Common myeloid progenitor, CD34-positive (primary cell): Measurements from ENCODE around the gene CCDC83.
"Not testable (repeated sequence)": the region's sequence is repeated elsewhere in the genome, so short reads cannot be mapped to it uniquely, and the experiment has no call there.

ENCODE experiments used
- CTCF ChIA-PET: fragments of 350-600 bp; sonication (Branson Sonifier 250); formaldehyde crosslinking; loops from one replicate; lab custom pipeline; 2021; ENCODE audit warnings: antibody characterized with exemption; lab: Charles Lee
- POLR2A ChIA-PET: fragments of 350-600 bp; sonication (Branson Sonifier 250); formaldehyde crosslinking; loops from one replicate; lab custom pipeline; 2021; ENCODE audit warnings: antibody characterized with exemption; lab: Charles Lee
- DNase-seq, 3 donors: peaks; one replicate each; pipeline versions ENCODE4 v3.0.0 to v3.0.0-alpha.2; 2013
- H3K27ac ChIP-seq, 2 experiments: 1 replicate in 1 of 2; 2 replicates in 1 of 2; pipeline ENCODE4 v1.7.0; 2013; ENCODE audit warnings: inconsistent platforms in 2 of 2, low read length in 2 of 2, mild to moderate bottlenecking in 2 of 2, low read depth in 1 of 2, moderate library complexity in 1 of 2; ENCODE audit not compliant: severe bottlenecking in 2 of 2, insufficient read depth in 1 of 2, poor library complexity in 1 of 2
- H3K27me3 ChIP-seq, 5 experiments: replicated peaks in 2 of 5; 1 replicate in 3 of 5; 2 replicates in 2 of 5; pipeline versions ENCODE4 v1.6.1 to v1.7.0; 2013; ENCODE audit warnings: low read length in 4 of 5, mild to moderate bottlenecking in 2 of 5, moderate library complexity in 2 of 5, inconsistent platforms in 1 of 5; ENCODE audit not compliant: insufficient read depth in 5 of 5, control insufficient read depth in 4 of 5
- H3K36me3 ChIP-seq, 4 experiments: 1 replicate in 2 of 4; 2 replicates in 2 of 4; pipeline versions ENCODE4 v1.6.1 to v1.7.0; 2013; ENCODE audit warnings: low read length in 3 of 4, control low read depth in 1 of 4, mild to moderate bottlenecking in 1 of 4; ENCODE audit not compliant: control insufficient read depth in 4 of 4, insufficient read depth in 4 of 4
- H3K4me1 ChIP-seq, 4 experiments: 1 replicate in 3 of 4; 2 replicates in 1 of 4; pipeline versions ENCODE4 v1.6.1 to v1.7.1; 2013; ENCODE audit warnings: low read length in 3 of 4, mild to moderate bottlenecking in 3 of 4, control low read depth in 1 of 4, inconsistent platforms in 1 of 4, moderate library complexity in 1 of 4; ENCODE audit not compliant: control insufficient read depth in 4 of 4, insufficient read depth in 4 of 4; ENCODE audit errors: control extremely low read depth in 1 of 4
- H3K4me3 ChIP-seq, 7 experiments: 1 replicate in 4 of 7; 2 replicates in 3 of 7; pipeline versions ENCODE4 v1.5.1 to v1.7.0; 2013; ENCODE audit warnings: mild to moderate bottlenecking in 7 of 7, low read length in 6 of 7, moderate library complexity in 6 of 7, inconsistent platforms in 2 of 7, low read depth in 2 of 7, control low read depth in 1 of 7; ENCODE audit not compliant: insufficient read depth in 4 of 7, control insufficient read depth in 1 of 7; ENCODE audit errors: extremely low read depth in 1 of 7
- H3K9me3 ChIP-seq, 5 experiments: 1 replicate in 4 of 5; 2 replicates in 1 of 5; pipeline versions ENCODE4 v1.6.1 to v1.7.1; 2013; ENCODE audit warnings: low read length in 4 of 5, mild to moderate bottlenecking in 2 of 5, inconsistent platforms in 1 of 5, low read depth in 1 of 5, moderate library complexity in 1 of 5; ENCODE audit not compliant: control insufficient read depth in 4 of 5, insufficient read depth in 2 of 5; ENCODE audit errors: control extremely low read depth in 1 of 5
- WGBS: methylation state at CpG from one replicate; pipeline ENCODE4 v1.1.5; 2013; ENCODE audit not compliant: insufficient coverage; 5-methylcytosine and 5-hydroxymethylcytosine counted together

CCDC83 gene

DNA sequence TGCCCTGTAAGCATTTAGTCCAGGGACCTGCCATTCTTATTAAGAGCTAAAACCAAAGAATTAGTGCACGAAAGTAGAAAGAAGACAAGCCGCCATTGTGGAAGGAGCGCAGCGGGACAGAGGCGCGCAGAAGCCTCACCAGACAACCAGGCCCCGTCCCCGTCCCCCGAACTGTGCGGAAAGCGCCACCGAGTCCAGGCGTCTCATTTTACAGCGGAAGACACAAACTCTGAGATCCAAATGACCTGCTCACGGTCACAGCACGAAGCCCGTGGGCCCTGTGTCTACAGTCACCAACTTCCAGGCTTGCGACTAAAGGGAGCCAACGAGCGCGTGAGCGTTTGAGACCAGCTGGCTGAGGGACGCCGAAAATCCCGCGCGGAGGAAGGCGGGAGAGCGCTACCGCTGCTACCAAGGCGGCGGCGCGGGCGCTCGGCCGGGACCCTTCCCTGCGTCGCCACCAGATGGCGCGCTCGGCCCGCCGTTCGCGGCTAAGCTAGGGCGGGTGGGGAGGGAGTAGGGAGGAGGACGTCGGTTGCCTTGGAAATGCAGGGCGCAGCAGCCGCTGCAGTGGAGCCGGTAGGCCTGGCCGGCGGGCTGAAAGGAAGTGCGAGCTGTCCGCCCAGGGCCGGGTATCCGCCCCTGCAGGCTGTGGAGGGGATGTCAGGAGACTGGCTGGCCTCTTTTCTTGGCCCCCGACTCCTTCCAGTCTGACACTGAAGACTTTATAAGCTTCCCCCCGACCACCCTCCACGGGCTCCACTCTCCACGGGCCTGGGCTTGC lies 434 bp upstream of the CCDC83 start:
- DNase-seq: peak; percentile 94 to 98 (median 97)
- H3K27me3 ChIP-seq: no peaks in the 10 kb centered on the region
- peak overlapping the region; percentile 61 to 82 for H3K27ac ChIP-seq
- peak overlapping the region; percentile 60 to 96 (median 86) for H3K4me3 ChIP-seq
- WGBS: under 1% methylated on average over 38 of the region's 62 CpGs
- POLR2A ChIA-PET: interaction anchor here (0.5 kb wide), 1 partner anchor 125 kb away, joined by 3 read pairs; no protein-coding TSS in a partner anchor
- peaks cover 3 to 12% (median 8%) of the 10 kb centered on the region in 4 experiments for H3K4me1 ChIP-seq
- H3K36me3 ChIP-seq: no peaks in the 10 kb centered on the region
- H3K9me3 ChIP-seq: peaks cover 0 to 2% (median 2%) of the 10 kb centered on the region in 5 experiments
- CTCF ChIA-PET: interaction anchor here (0.6 to 1.9 kb wide), 28 partner anchors 9 to 753 kb away, joined by 3 to 11 read pairs (median 3); partner anchors contain the start of genes TMEM126A and TMEM126B

DNA sequence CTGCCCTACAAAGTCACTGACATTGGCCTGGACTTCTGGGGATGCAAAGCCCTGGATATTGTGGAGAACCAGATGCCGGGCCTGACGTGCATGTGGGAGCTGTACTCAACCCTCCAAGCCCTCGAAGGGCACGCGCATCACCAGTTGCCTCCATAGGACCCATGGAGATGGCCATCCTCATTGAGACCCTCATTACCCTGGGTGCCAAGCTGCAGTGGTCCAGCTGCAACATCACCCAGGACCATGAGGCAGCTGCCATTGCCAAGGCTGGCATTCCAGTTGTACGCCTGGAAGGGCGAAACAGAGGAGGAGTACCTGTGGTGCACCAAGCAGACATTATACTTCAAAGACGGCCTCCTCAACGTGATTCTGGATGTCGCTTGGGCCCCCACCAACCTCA lies 1.9 kb downstream of the CCDC83 start:
- POLR2A ChIA-PET: no interaction called here
- Histone ChIP-seq H3K27ac (no peak overlapping the region), H3K4me1 (peaks cover 3 to 12% (median 8%) of the 10 kb centered on the region in 4 experiments), H3K9me3 (peaks cover 0 to 2% (median 0%) of the 10 kb centered on the region in 5 experiments), H3K4me3 (no peak overlapping the region), H3K27me3 (no peaks in the 10 kb centered on the region), H3K36me3 (no peaks in the 10 kb centered on the region)
- CTCF ChIA-PET: interaction anchor here (0.9 kb wide), 1 partner anchor 9 kb away, joined by 3 read pairs; no protein-coding TSS in a partner anchor
- 88% methylated on average over 9 of the region's 10 CpGs for WGBS
- DNase-seq: no peak

DNA sequence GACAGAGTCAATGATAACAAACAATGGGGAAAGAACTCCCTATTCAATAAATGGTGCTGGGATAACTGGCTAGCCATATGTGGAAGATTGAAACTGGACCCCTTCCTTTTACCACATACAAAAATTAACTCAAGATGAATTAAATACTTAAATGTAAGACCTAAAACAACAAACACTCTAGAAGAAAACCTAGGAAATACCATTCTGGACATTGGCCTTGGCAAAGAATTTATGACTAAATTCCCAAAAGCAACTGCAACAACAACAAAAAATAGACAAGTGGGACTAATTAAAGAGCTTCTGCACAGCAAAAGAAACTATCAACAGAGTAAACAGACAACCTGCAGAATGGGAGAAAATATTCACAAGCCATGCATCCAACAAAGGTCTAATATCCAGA lies 4.4 kb downstream of the CCDC83 start:
- H3K4me1 ChIP-seq, H3K27ac ChIP-seq, H3K9me3 ChIP-seq, H3K36me3 ChIP-seq, POLR2A ChIA-PET, DNase-seq, H3K27me3 ChIP-seq, H3K4me3 ChIP-seq: not testable (repeated sequence)
- CTCF ChIA-PET: interaction anchor here (0.6 kb wide), 1 partner anchor 455 kb away, joined by 3 read pairs; no protein-coding TSS in a partner anchor

DNA sequence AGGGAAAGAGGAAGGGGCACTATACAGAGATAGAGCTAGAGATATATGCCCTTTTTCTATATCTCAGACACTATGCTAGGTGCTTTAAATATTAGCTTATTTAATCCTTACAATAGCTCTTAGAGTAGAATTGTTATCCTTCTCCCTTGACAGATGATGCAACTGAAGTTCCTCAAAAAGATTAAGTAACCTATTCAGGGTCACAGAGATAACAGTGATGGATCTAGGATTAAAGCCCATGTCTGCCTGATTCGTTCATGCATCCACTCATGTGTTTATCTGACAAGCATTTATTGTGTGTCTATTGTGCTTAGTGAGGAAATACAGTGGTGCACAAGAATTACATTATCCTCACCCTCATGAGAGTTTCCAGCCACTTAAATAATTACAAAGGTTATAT lies 8.7 kb downstream of the CCDC83 start:
- POLR2A ChIA-PET: no interaction called here
- peak in 2 of 3 donors; percentile 6 to 21 for DNase-seq
- no peak overlapping the region for H3K27ac ChIP-seq
- CTCF ChIA-PET: interaction anchor here (0.9 kb wide), 1 partner anchor 9 kb away, joined by 5 read pairs; the partner anchor contains the start of gene CCDC83
- WGBS: no CpG with 5 or more reads among the region's 1 CpG
- no peaks in the 10 kb centered on the region for H3K4me1 ChIP-seq
- no peaks in the 10 kb centered on the region for H3K9me3 ChIP-seq
- peaks cover 0 to 2% (median 0%) of the 10 kb centered on the region in 5 experiments for H3K27me3 ChIP-seq
- H3K4me3 ChIP-seq: no peak overlapping the region
- no peaks in the 10 kb centered on the region for H3K36me3 ChIP-seq

DNA sequence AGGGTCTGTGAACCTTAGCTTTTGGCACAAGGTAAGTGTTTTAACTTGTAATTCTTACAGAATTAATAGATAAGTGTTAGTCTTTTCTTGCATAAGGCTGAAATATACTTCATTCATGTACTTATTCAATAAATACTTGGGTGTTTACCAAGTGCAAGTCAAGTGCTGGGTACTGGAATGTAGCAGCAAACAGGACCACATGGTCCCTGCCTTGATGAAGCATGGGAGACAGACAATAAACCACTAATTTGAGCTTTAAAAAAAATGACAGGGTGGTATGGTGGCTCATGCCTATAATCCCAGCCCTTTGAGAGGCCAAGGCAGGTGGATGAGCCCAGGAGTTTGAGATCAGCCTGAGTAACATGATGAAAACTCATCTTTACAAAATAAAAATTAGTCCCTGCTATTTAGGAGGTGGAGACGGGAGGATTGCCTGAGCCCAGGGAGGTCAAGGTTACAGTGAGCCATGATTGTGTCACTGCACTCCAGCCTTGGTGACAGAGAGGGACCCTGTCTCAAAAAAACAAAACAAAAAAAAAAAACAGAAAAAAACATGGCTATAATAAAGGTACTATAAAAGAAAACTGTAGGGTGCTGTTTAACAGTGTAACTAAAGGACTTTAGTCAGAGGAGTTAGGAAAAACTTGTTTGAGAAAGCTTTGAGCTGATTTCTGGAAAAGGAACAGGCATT lies 11.1 kb downstream of the CCDC83 start:
- no peak overlapping the region for H3K4me3 ChIP-seq
- H3K36me3 ChIP-seq: no peaks in the 10 kb centered on the region
- no peaks in the 10 kb centered on the region for H3K4me1 ChIP-seq
- ChIA-PET CTCF (interaction anchor here (0.6 to 2.3 kb wide), 5 partner anchors 9 to 976 kb away, joined by 3 to 11 read pairs (median 5); partner anchors contain the start of gene CCDC83), POLR2A (no interaction called here)
- no peak for DNase-seq
- no peak overlapping the region for H3K27ac ChIP-seq
- no CpG with 5 or more reads among the region's 1 CpG for WGBS
- no peaks in the 10 kb centered on the region for H3K9me3 ChIP-seq
- H3K27me3 ChIP-seq: peaks cover 0 to 2% (median 0%) of the 10 kb centered on the region in 5 experiments

DNA sequence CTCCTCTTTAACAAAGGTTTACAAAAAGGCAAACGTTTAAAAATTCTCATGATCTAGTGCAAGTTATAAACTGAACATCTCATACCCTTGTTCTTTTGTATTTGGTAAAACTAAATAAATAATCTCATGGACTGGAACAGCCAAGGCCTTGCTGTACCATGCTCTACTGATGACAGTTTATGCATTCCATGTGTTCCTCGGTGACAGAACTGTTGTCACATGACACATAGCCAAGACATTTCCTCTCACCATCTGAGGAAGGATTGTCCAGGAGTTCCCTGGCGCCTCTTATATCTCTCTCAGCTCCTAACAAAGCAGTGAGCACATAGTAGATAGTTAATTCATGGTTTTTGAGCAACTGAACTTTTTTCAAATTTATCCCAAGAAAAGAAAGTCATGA lies 12.6 kb downstream of the CCDC83 start:
- Histone ChIP-seq H3K27ac (no peak overlapping the region), H3K4me1 (no peaks in the 10 kb centered on the region), H3K4me3 (no peak overlapping the region), H3K27me3 (no peaks in the 10 kb centered on the region), H3K36me3 (no peaks in the 10 kb centered on the region), H3K9me3 (no peaks in the 10 kb centered on the region)
- 100% methylated on average over 1 of the region's 3 CpGs for WGBS
- CTCF ChIA-PET: no interaction called here
- POLR2A ChIA-PET: no interaction called here
- no peak for DNase-seq
